ENCODE data around the gene IFNAR1. TPM values are rescaled to one million over a fixed set of nuclear protein-coding genes. Genes with fewer than 3 reads are reported as not detected.
"Not testable (repeated sequence)": the region's sequence is repeated elsewhere in the genome, so short reads cannot be mapped to it uniquely, and the experiment has no call there.

The IFNAR1 gene
- total RNA-seq, 4 donors from 2014 or later, result 17.0 to 19.4 (median 19.0) TPM

GRCh38 chr21:33378081-33378480 is 53.3 kb downstream of the IFNAR1 start:
- 89 to 91% methylated on average over 9 of the region's 9 CpGs for WGBS, 2 donors
- TF ChIP-seq POLR2A (IDR thresholded peaks at IDR 0.05), result no peak
- no peak overlapping the region for H3K4me3 ChIP-seq (ENCODE audit: low read depth, poor library complexity, severe bottlenecking)
- intact Hi-C loops (cut with DNase I; ENCODE audit: low total_unique reads), result no loop called here
- DNase-seq (ENCODE audit: low spot score in 2 of 2), result no peak

- DNase-seq (ENCODE audit: low spot score in 2 of 2), result peak in 1 of 2 donors; percentile 55
- intact Hi-C loops (cut with DNase I; ENCODE audit: low total_unique reads); H3K4me3 ChIP-seq (ENCODE audit: low read depth, poor library complexity, severe bottlenecking): not testable (repeated sequence)
- WGBS, 2 donors, result 7 to 12% methylated on average over 1 of the region's 1 CpG
Measured at GRCh38 chr21:33379934-33380333, 55.2 kb downstream of the IFNAR1 start.

DNA sequence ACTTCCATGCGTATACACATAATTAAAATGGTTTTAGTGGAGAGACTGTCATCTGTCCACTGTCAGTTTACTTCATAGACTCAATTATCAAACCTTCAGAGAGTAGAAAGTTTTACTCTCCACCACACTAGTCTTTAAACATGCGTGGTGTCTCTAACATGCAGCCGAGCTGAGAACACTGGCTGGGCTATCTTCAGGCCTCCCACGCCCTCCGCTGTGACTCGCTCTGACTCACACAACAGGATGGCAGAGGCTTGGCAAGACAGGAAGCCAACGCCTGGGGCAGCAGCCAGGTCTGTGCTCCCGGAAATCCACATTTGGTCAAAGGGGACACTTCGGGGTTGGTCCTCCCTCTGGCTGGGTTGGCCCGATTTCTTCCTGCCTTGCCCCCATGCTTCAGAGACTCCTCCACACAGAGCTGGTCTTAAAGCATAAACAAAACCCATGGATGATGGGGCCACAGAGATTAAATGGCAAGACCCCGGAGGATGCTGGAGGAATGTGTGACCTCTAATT is 55.8 kb downstream of the IFNAR1 start:
- TF ChIP-seq POLR2A (IDR thresholded peaks at IDR 0.05) (no peak), CTCF (IDR thresholded peaks at IDR 0.05) (no peak)
- peak; percentile 94 to 98 for DNase-seq (ENCODE audit: low spot score in 2 of 2)
- H3K4me3 ChIP-seq (ENCODE audit: low read depth, poor library complexity, severe bottlenecking), result no peak overlapping the region
- WGBS, 2 donors, result 7 to 8% methylated on average over 10 to 11 of the region's 11 CpGs
- intact Hi-C loops (cut with DNase I; ENCODE audit: low total_unique reads), result no loop called here

DNA sequence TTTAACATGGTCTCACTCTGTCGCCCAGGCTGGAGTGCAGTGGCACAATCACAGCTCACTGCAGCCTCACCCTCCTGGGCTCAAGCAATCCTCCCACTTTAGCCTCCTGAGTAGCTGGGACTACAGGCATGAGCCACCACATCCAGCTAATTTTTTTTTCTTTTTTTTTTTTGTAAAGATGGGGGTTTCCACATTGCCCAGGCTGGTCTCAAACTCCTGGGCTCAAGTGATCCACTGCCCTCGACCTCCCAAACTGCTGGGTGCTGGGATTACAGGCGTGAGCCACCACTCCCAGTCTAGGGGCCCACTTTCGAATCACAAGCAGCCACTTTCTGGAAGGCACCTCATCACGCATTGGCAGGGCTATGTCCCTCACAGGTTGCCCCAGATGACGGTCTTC is 56.6 kb downstream of the IFNAR1 start:
- intact Hi-C loops (cut with DNase I; ENCODE audit: low total_unique reads); H3K4me3 ChIP-seq (ENCODE audit: low read depth, poor library complexity, severe bottlenecking); DNase-seq (ENCODE audit: low spot score in 2 of 2): not testable (repeated sequence)
- WGBS, 2 donors, result 96 to 97% methylated on average over 6 of the region's 6 CpGs

GRCh38 chr21:33383056-33383888 is 58.5 kb downstream of the IFNAR1 start:
- no peak overlapping the region for H3K4me3 ChIP-seq (ENCODE audit: low read depth, poor library complexity, severe bottlenecking)
- intact Hi-C loops (cut with DNase I; ENCODE audit: low total_unique reads), result no loop called here
- DNase-seq (ENCODE audit: low spot score in 2 of 2), result peak; percentile 70 to 92
- WGBS, 2 donors, result 8 to 10% methylated on average over 20 of the region's 20 CpGs
- TF ChIP-seq CTCF (IDR thresholded peaks at IDR 0.05), result no peak
- no peak for TF ChIP-seq POLR2A (IDR thresholded peaks at IDR 0.05)

DNA sequence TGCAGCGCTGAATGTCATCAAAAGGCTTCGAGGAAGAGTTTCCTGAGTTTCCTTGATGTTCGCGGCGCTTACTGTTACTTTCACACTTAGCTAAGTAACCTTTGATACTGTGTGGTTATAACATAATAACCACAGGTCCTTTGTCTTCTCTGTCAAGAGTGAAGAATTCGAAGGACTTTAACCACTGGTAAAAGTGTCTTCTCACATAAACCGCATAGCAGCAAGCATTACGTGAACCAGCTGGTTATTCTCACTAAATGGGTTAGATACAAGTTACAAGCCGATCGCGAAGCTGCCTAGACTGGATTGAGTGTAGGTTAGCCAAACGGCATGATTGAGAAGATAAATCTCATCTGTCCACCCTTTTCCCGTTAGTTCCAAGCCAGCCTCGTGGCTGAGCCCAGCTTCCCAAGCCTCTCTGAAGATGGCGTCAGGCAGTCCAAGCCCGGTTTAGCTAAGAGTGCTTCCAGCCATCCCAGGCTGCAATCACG is 60.1 kb downstream of the IFNAR1 start:
- no peak overlapping the region for H3K4me3 ChIP-seq (ENCODE audit: low read depth, poor library complexity, severe bottlenecking)
- DNase-seq (ENCODE audit: low spot score in 2 of 2), result no peak
- WGBS, 2 donors, result 80 to 87% methylated on average over 17 of the region's 17 CpGs
- intact Hi-C loops (cut with DNase I; ENCODE audit: low total_unique reads), result no loop called here
- TF ChIP-seq CTCF (IDR thresholded peaks at IDR 0.05) (no peak), POLR2A (IDR thresholded peaks at IDR 0.05) (no peak)

DNA sequence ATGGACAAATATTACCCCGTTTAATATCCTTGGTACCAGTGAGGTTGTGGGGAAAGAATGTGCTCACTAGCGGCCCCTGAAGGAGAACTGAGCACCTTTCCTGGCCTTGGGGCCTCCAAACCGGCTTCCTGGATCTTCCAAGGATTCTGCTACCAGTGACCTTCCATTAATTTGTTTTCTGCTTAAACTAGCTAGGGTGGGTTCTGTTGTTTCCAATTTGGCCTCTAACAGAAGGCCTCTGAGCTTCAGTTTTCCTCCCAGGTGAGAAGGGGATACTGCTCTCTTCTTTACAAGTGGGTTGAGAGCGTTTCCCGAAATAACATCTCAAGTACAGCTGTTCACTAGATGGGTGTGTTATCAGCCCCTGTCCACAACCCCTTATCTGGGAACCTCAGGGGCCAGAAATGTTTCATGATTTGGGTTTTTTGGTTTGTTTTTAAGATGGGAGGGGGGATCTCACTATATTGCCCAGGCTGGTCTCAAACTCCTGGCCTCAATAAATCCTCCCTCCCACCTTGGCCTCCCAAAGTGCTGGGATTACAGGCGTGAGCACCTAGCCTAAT is 61.5 kb downstream of the IFNAR1 start:
- no peak for DNase-seq (ENCODE audit: low spot score in 2 of 2)
- 84 to 86% methylated on average over 6 of the region's 6 CpGs for WGBS, 2 donors
- H3K4me3 ChIP-seq (ENCODE audit: low read depth, poor library complexity, severe bottlenecking), result no peak overlapping the region
- intact Hi-C loops (cut with DNase I; ENCODE audit: low total_unique reads), result no loop called here
- TF ChIP-seq CTCF (IDR thresholded peaks at IDR 0.05) (no peak), POLR2A (IDR thresholded peaks at IDR 0.05) (no peak)
